Stimulated activated CD4-positive, alpha-beta T cell treated with anti-CD3 and anti-CD28 coated beads, Interleukin-1b, Interleukin-23, amount 100 ng/mL, for 48 hours (primary cell): ENCODE measurements around the gene ZNF408.

Source experiments
- DNase-seq: peaks from one replicate; pipeline ENCODE4 v3.0.0-alpha.2; 2020

ZNF408 gene

DNA sequence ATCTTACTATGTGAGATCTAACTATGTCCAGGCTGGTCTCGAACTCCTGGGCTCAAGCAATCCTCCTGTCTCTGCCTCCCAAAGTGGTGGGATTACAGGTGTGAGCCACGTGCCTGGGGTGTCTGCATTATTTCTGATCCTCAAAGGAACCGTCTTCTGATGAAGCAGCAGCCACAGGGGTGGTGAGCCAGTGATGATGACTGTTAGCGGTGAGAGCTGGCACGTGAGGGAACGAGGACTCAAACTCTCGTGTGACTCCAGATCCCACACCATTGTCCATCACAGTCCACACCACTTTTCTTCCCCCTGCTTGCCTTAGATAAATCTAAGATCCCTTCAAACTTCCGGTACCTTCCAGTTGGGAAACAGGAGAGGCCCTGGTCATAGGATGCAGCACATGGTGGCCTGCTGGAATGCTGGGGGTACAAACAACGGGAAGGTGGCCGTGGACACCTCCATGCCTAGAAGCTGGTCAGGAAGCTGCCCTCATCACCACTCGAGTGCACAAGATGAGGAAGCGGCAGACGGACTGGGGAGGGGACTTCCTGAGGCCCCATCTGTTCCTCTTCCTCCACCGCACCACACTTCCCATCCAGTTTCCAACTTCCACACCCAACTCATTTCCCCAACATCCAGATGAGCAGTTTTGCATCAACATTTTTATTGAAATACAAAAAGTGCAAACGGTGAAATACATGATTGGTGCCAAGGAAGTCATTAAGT lies 24.2 kb upstream of the ZNF408 start:
- DNase-seq, result no peak

DNA sequence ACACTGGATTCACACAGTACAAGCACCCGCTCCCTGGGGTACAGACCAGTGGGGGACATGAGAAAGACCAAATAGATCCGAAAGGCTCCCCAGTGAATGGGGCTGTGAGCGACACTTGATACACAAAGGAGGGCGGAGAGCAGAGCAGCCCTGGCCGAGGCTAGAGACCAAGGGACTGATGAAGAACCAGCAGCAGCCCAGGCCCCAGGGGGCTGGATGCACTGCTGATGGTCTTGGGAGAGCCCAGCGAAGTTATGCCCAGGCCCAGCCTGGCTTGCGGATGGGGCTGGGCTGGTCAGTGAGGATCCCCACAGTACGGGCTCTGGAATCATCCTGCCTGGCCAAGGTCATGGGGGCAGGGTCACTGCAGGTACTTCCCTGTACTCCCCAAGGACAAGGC lies 23.7 kb upstream of the ZNF408 start:
- DNase-seq, result no peak

DNA sequence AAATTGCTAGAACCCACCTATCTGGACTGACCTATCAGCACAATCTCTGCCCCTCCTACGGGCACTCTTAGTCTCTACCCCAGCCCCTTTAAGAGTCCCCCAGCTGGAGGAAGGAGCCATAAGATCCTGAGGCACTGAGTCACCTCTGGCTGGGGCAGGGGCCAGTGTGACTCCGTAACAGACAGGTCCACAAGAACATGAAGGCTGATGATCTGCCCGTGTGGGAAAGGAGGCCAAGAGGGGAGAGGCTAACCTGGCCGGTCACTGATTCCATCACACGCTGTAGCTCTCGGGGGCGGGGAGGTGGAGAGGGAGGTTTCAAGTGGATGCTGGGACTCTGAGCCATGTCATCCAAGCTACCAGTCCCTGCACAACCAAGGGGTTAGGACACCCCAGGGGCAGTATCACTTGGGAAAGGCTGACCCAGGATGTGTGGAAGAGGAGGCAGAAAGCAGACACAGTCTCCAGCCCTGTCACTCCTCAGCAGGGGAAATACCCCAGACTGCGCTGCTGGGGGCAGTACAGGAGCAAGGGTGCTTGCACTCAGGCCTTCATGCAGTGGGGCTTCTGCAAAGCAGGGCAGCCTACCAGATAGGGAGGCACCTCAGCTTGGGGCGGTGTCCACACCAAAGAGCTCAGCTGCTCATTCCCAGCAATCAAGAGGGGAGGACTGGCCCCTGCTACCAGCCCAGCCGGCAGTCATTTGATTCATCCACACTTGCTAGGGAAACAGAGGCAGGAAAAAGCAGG lies 22.7 kb upstream of the ZNF408 start:
- DNase-seq, result no peak

DNA sequence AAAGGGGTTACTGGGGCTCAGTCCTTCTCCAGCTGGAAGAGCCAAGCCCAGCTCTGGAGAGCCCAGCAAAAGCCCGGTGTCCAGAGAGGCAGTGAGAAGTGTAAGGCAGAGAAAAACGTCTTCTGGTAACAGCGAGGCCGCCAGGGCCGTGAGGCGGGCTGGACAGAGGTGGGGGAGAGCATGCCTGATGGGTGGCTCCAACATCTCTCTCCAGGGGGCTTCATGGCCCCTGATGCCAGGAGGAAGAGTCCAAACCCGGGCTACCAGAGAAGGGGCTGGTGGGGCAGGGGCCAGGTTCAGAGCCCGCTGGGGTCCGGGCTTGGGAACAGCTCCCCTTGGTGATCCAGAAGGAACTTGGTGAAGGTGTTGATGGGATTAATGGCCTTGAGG lies 22.1 kb upstream of the ZNF408 start:
- DNase-seq, result no peak

DNA sequence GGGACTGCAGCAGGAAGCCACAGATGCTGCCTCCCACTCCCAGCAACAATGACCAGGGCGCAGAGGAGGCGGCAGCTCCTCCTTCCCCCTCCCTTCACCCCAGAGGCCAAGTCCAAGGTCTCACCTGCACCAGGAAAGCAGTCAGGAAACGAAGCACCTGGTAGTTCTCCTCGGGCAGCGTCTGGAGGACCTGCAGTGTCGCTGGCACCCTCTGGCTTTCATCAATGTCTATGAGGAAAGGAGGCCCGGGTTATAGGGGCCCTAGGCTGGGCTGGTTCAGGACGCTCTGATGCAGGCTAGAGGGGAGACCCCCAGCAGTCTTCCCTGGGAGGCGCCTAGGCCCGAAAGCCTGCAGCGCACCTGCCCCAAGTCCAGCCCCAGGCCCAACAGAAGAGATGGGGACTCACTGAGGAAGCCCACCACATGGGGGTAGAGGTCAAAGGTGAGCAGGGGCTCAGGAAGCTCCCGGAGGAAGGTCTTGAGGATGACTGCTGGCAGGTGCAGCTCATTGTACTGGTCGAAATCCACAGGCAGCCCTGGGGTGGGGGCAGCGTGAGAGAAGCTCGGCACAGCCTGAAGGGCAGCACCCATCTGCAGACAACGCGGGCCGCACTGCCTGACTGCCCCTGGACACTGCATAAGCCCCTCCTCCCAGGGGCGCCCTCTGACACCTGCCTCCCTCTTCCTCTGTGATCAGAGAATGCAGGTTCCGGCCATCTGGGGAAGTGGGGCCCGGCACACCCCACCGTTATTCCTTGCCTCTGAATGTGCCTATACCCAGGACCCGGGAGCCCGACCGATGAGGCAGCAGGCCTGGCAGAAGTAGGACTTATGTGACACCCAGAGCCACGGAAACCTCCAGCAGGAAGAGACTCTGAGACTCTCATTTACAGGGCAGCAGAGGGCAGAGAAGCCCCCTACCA lies 21.3 kb upstream of the ZNF408 start:
- DNase-seq, result no peak

DNA sequence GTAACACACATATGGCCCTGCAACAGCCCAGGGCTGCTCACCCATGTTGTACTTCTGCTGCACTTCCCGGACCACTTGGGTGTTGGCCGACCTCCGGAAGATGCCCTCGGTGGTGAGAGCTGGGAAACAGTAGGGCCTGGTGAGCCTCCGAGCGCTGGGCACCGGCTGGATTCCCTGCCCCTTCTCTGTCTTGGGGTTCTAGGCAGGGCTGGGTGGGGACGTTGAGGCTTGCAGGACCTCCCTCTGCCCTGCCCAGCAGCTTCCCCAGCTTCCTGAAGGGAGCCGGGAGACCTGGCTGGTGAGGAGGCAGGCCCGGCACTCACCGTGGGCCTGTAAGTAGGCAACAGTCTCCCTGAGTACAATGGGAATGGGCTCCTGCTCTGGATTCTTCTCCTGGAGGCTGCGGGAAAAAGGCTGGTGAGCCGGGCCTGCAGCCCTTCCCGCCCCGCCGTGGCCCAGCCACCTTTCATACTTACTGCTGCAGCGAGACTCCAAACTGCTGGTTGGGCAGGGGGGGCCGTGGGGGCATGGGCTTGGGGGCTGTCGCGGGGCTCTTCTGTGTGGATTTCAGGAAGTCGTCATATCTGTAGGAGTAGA lies 20.6 kb upstream of the ZNF408 start:
- DNase-seq, result no peak

DNA sequence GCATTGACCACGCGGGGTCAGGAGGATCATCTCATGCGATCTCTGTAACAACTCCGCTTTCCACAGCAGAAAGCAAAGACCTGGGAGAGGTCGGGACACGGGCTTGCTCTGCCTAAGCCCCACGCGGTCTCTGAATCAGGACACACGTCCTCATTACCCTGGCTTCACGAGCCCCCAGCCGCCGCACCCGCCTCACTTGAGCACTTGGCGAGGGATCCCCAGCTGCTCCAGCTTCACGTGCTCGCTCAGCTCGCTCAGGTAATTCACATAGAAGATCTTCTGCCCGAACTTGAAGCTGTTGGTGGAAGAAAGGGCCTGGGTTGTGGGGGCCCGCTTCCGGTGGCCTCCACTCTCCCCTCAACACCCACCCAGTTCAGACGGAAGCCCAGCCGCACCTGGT lies 20.0 kb upstream of the ZNF408 start:
- no peak for DNase-seq

DNA sequence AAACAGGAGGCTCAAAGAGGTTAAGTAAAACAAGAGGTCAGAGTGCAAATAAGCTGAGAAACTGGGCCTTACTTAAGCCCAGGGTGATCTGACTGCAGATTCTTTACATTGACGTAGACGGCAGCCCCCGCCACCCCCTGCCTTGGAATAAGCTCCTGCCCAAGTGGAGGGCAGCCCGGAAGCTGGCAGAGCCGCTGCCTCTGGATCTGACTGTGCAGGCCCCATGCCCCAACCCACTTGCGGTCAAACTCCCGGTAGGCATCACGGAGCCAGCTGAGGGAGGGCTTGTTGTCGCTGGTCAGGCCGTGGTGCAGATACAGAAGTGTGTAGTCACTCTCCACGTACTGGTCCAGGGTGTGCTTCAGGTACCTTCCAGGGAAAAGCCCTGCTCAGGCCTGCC lies 19.0 kb upstream of the ZNF408 start:
- DNase-seq, result no peak

DNA sequence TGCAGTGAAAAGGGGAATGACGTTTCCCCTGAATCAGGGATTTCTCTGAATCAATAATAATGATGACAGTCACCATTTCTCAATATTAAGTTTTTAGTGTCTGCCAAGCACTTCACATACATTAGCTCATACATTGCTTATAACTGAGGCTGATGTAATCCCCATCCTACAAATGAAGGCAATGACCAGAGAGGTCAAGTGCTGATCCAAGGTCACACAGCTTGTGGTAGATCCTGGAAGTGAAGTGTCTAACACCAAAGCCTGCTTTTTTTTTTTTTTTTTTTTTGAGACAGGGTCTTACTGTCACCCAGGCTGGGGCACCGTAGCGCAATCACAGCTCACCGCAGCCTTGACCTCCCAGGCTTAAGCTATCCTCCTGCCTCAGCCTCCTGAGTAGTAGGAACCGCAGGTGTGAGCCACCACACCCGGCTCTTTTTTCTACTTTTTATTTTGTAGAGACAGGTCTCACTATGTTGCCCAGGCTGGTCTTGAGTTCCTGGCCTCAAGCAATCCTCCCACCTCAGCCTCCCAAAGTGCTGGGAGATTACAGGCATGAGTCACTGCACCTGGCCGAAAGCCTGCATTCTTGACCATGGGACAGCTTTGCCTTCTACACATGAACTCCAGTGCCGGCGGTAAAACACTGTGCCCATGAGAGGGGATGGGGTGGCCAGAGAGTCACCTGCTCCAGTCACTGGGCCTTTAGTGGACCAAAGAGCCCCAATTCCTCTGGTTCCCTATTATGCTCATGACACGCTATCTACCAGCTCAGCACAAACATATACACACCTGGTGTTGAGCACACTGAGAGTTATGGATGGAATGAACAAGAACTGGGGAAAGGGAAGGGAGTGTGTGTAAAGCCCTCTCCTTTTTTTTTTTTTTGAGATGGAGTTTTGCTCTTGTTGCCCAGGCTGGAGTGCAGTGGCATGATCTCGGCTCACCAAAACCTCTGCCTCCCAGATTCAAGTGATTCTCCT lies 17.8 kb upstream of the ZNF408 start:
- no peak for DNase-seq

DNA sequence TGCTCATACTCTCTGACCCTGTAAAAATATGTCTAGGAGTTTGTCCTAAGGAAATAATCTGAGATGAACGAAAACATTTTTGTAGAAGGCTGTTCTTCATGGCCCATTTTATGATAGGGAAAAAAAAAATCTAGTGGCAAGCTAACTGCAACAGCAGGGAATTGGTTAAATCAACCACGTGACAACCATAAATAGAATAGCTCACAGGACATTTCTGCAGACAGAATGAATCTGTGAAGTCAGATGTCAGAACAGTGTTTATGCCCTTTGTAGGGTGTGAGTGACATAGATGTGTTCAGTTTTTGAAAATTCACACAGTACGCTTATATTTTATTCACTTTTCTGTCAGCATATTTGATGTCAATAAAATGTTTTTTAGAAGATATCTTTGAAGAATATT lies 16.5 kb upstream of the ZNF408 start:
- DNase-seq, result no peak

DNA sequence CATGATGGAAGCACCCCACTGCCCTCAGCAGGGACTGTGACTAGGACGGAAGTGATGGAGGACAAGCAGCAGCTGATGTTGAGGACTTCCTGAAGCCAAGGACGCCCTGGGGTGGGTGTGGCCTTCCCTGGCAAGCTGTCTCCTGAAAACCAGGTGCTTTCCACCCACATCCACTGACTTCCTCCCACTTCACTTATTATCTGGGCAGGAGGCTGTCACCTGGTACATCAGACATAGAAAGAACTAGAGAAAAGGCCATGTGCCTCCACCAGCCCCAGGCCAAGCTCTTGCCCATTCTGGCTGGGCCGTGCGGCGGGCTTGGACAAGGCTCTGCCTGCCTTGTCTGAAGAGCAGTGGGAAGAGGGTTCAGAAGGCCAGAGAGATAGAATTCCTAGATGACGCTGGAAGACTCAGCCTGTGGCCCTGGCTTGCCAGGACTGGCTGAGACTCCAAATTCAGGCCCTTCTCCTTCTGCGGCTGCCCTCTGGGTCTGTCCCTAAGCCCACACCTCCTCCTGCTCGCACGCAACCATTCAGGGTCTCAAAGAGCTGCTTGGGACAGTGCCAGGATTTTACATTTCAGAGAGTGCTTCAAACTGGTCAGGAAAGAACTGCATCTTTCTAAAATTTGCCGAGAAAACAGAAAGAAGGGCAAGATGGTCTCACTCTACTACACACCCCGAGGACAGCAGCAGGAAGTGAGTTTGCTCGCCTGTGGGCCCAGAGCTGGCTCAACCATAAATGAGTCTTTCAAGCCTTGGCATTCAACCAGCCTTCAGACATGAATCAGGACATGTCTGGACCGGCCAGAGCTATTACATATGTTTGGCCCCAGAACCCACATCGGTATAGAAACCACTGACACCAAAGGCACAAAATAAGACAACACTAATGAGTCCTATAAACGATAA lies 13.7 kb upstream of the ZNF408 start:
- no peak for DNase-seq

DNA sequence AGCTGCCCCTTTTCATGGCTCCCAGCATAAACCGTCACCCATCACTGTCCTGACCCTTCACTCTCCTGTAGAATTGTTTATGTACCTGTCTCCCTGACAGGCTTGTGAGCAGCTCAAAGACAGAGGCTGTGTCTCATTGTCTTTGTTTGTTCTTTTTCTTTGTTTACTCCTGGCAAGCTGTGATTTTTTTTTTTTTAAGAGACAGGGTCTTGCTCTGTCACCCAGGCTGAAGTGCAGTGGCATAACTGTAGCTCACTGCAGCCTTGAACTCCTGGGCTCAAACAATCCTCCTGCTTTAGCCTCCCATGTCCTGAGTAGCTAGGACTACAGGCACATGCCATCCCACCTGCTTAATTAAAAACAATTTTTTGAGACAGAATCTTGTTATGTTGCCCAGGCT lies 10.1 kb upstream of the ZNF408 start:
- DNase-seq, result no peak

DNA sequence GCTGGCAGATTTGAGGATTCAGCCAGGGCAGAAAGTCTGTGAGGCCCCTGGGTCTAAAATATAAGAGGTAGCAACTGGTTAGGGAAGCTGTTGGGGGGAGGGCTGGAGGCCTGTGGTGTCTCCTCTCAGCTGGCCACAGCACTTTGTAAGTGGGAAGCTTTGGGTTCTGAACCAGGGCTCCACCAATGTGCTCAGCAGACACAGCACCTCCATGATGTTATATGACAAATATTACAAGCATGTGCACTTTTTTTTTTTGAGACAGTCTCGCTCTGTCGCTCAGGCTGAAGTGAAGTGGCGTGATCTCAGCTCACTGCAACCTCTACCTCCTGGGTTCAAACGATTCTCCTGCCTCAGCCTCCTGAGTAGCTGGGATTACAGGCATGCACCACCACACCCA lies 8.4 kb upstream of the ZNF408 start:
- no peak for DNase-seq

DNA sequence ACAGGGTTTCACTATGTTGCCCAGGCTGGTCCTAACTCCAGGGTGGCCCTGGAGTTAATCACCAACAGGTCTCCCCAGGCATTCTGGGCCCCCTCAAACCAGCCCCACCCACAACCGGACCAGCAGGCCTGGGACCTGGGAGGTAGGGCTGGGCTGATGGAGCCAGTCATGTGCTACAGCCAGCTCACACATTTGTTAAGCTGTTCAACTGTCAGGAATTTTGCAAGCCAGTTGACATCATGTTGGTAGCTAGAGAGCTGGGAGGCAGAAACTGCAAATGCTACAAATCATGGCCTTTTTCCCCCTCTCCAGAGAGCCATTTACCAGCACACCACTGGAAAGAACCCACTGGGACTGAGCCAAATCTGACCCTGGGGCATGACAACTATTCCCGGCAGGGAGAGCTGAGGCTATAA lies 7.2 kb upstream of the ZNF408 start:
- no peak for DNase-seq

DNA sequence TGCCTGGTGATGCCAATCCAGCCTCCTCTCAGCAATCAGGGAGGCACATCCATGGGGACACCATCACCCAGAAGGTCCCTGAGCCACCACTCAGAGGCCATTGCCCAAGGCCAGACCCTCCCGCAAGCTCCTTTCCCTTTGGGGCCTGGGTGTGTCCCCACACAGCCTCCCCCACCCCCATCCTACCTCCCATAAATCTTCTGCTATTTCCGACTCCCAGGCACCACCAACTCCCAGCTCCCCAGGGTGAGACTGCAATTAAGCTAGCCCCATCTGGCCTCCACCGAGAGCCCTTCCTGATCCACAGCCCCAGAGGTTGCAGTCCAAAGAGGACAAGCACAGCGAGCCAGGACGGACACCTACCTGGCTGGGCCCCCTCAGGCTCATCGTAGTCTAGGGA lies 6.8 kb upstream of the ZNF408 start:
- no peak for DNase-seq

DNA sequence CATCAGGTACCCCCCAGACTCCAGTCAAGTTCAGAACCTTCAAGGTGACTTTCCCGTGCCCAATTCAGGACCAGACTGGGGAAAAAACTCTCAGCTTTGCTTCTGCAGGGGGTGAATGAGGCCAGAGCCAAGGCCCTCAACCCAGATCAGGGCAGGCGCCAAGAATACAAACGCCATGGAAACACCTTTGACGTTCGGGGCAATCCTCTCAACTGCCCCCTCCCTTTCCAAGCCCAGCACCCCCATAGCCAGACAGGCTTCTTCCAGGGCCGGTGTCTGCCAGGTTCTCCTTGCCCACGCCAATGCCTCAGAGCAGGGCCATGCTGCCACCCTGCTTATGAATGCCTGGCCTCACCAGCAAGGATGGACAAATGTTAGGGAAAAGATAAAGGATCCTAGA lies 6.2 kb upstream of the ZNF408 start:
- DNase-seq, result no peak

DNA sequence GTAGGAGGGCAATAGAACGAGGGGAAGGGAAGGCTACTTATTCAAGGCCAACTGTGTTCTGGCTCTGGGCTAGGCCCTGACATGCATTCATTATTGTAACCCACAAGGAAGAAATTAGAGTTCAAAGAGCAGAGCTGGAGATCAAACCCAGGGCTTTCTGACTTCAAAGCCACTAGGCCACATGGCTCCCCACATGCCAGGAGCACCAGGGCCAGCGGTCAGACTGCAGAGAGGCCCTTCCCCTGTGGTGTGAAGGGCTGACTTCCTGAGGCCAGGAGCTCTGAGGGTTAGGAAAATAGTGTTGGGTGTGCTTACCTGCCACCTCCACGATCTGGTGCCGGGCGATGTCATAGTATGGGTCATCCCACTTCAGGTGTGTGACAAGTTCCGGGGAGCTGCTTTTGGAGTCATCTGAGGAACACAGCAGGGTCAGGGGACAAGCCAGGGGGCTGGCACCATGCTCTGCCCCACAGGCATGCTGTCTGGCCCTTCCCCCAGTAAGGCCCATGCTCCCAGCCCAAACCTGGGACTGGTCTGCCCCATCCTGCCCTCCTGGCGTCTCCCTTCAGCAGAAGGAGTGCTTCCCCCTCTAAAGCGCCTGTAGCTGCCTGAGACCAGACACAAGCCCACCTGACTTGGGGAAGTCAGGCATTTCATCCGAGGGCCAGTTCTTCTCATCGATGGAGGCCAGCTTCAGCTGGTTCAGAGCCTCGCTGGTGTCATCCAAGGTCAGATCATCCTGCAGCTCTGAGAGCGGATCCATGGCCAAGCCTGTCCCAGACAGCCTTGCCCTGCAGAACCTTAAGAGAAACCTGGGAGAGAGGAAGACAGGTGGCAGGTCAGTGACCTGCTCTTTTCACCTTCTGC lies 5.3 kb upstream of the ZNF408 start:
- no peak for DNase-seq

DNA sequence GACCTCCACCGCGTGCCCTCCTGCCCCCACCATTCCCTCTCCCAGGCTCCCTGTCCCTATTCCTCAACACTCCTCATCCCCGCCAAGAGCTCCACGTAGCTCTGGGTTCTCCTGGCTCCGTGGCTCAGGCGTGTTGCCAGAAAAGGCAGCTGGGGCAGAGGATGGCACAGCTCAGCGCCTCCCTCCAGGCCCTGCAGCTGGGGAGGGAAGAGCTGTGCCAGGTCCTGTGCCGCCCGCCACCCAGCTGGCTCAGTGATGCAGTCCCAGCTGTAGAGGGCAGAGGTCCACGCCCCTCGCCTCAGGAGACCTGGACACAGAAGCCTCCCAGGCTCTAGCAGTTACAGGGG lies 4.6 kb upstream of the ZNF408 start:
- no peak for DNase-seq

DNA sequence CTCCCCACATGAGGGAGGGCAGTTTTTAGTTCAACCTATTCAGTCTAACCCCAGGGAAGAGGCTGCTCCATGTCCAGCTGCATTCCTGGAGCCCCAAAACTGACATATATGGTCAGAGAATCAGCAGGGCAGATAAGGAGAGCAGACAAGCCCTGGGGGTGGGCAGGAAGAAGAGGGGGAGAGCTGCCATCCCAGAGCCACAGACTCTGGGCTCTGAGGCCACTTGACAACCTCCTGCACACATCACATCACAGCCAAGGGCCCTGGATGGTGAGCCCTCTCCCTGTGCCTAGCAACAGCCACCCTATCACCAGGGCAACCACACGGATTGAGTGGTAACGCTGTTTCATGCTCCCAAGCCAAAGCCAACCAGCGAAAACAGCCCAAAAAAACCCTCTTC lies 3.5 kb upstream of the ZNF408 start:
- no peak for DNase-seq

DNA sequence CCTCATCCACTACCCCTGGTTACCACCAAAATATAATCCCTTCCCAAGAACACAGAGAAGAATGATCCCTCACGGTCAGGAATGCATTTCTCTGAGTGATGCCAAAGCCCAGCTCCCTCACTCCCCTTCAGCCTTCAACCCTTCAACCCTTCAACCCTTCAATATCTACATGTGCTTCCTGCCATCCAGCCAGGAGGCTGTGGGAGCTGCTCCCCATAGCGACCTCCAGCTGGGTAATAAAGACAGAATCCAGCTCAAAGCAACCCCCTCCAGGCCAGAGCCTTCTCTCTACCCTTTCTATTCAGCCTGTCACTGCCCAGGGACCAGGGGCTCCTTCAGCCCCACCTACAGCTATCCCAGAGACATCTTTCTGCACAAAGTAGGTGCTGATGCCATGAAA lies 3.1 kb upstream of the ZNF408 start:
- no peak for DNase-seq
